CD4-positive, alpha-beta T cell treated with Interleukin-10 for 1 hour (primary cell): ENCODE results near the gene KCNE2.
"Not testable (repeated sequence)": the region's sequence is repeated elsewhere in the genome, so short reads cannot be mapped to it uniquely, and the experiment has no call there.

ENCODE experiments used
- DNase-seq: peaks from one replicate; pipeline ENCODE4 v3.0.0-alpha.2; 2020

Gene KCNE2

GRCh38 chr21:34417448-34418077 is 53.8 kb downstream of the KCNE2 start:
- DNase-seq: not testable (repeated sequence)
